GM12891 (cell line): ENCODE data around the gene NRP1.

Experiments used
- POLR2A ChIP-seq: IDR thresholded peaks from 2 replicates; pipeline ENCODE4 v1.6.1; 2011; ENCODE audit warnings: low read depth, low read length, control low read depth
- POLR2AphosphoS5 ChIP-seq: IDR thresholded peaks from 2 replicates; pipeline ENCODE4 v1.6.1; 2011; ENCODE audit warnings: low read depth, low read length, control low read depth
- SPI1 ChIP-seq: IDR thresholded peaks from 2 replicates; pipeline ENCODE4 v1.6.1; 2011; ENCODE audit warnings: low read depth, low read length, control low read depth
- TAF1 ChIP-seq: IDR thresholded peaks from 2 replicates; pipeline ENCODE4 v1.6.1; 2011; ENCODE audit warnings: low read depth, low read length, control low read depth

DNA sequence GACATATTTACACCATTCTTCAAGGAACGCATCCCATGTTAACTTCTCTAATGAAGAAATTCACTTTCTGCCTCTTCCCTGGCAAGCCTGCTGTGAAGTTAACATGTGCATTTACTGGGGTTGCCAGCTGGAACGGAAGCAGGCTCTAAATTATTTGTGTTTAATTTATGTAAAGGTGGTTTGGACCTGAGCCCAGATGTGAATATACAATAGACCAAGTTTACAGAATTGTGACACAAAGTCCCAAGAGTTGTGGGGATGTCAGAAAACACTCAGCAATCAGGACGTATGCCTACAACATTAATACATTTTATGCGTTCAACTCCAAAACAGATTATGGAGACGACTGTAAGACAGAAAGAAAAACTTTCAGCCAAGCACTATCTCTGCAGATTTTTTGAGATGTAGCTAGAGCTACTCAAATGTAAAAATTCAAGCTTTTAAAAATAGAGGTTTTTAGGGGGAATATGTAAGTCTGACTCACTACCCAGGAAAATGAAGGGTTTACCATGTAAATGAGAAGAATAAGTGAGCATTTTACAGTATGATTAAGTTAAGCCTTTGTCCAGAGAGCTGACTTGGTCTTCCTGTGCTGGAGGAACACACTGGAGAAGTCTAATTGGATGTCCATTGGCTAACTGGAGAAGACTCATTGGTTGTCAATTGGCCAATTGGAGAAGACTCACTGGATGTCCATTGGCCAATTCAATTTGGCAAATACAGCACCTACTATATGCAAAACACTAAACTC is 19.5 kb downstream of the NRP1 start:
- TF ChIP-seq POLR2AphosphoS5 (no peak), TAF1 (no peak), POLR2A (no peak), SPI1 (no peak)
